CD4-positive, alpha-beta T cell (primary cell): ENCODE data around the gene TMEM213. TPM values are rescaled to one million over a fixed set of nuclear protein-coding genes. Genes with fewer than 3 reads are reported as not detected.
A peak's percentile ranks its signal among the peaks of the same experiment; 100 is the strongest.

Experiments used
- ATAC-seq: fragments of 200-7000 bp; cut with Tn5 transposase; one replicate; pipeline ENCODE4 v1.10.0; 2022; ENCODE audit warnings: mild to moderate bottlenecking; ENCODE audit not compliant: poor library complexity
- CTCF ChIA-PET: fragments of 350-600 bp; sonication (Branson Sonifier 250); formaldehyde crosslinking; loops from one replicate; lab custom pipeline; 2021; ENCODE audit warnings: antibody characterized with exemption, inconsistent platforms; lab: Charles Lee
- POLR2A ChIA-PET: fragments of 350-600 bp; sonication (Branson Sonifier 250); formaldehyde crosslinking; loops from one replicate; lab custom pipeline; 2021; ENCODE audit warnings: antibody characterized with exemption, inconsistent platforms; lab: Charles Lee
- DNase-seq, 14 experiments: peaks; one replicate each; pipeline ENCODE4 v3.0.0-alpha.2; 2013 to 2020; ENCODE audit warnings: mixed read lengths in 2 of 14
- H3K27ac ChIP-seq, 2 donors: one replicate each; pipeline versions ENCODE4 v1.5.1 to v1.7.0; 2013; ENCODE audit warnings: low read length in 2 of 2, low read depth in 1 of 2, mild to moderate bottlenecking in 1 of 2
- H3K27me3 ChIP-seq, 2 experiments: 1 replicate in 1 of 2; 2 replicates in 1 of 2; pipeline versions ENCODE4 v1.6.1 to v1.7.0; 2013; ENCODE audit warnings: low read length in 2 of 2, control low read depth in 1 of 2, mild to moderate bottlenecking in 1 of 2, moderate library complexity in 1 of 2; ENCODE audit not compliant: insufficient read depth in 2 of 2, control insufficient read depth in 1 of 2
- H3K36me3 ChIP-seq: one replicate; pipeline ENCODE4 v1.6.1; 2013; ENCODE audit warnings: low read length, control low read depth; ENCODE audit not compliant: insufficient read depth
- H3K4me1 ChIP-seq: one replicate; pipeline ENCODE4 v1.6.1; 2013; ENCODE audit warnings: low read length, control low read depth; ENCODE audit not compliant: insufficient read depth
- H3K4me3 ChIP-seq: one replicate; pipeline ENCODE4 v1.5.1; 2013; ENCODE audit warnings: mild to moderate bottlenecking, low read length, moderate library complexity
- H3K9me3 ChIP-seq, 2 experiments: 1 replicate in 1 of 2; 2 replicates in 1 of 2; pipeline versions ENCODE4 v1.6.1 to v1.7.0; 2013; ENCODE audit warnings: low read length in 2 of 2, mild to moderate bottlenecking in 2 of 2, control low read depth in 1 of 2, moderate library complexity in 1 of 2; ENCODE audit not compliant: control insufficient read depth in 1 of 2, insufficient read depth in 1 of 2
- H3K27ac Mint-ChIP-seq: one replicate; pipeline ENCODE4 v1.8.0; 2020; ENCODE audit warnings: mixed read lengths
- H3K27me3 Mint-ChIP-seq: one replicate; pipeline ENCODE4 v1.8.0; 2021; ENCODE audit warnings: mixed read lengths
- H3K36me3 Mint-ChIP-seq: one replicate; pipeline ENCODE4 v1.8.0; 2021; ENCODE audit warnings: low read depth, mixed read lengths
- H3K4me1 Mint-ChIP-seq: one replicate; pipeline ENCODE4 v1.8.0; 2021; ENCODE audit warnings: low read depth, mixed read lengths
- H3K4me3 Mint-ChIP-seq: one replicate; pipeline ENCODE4 v1.8.0; 2020; ENCODE audit warnings: mild to moderate bottlenecking, mixed read lengths
- H3K9me3 Mint-ChIP-seq: one replicate; pipeline ENCODE4 v1.8.0; 2020; ENCODE audit warnings: mixed read lengths
- CTCF ChIP-seq: fragments of 200-600 bp; IDR thresholded peaks from one replicate; pipeline ENCODE4 v1.8.0; 2022; ENCODE audit warnings: antibody characterized with exemption, mild to moderate bottlenecking
- intact Hi-C, 2 experiments: fragments of 100-400 bp; cut with DNase I in 1 of 2; cut with micrococcal nuclease in 1 of 2; formaldehyde crosslinking; loops; one replicate each; pipeline versions ENCODE4 v1.15.1 to v1.9.0; 2023 to 2025; cut with DNase I, micrococcal nuclease
- total RNA-seq, 174 experiments: library from RNA in 2 of 174; stranded (reverse) in 2 of 174; gene quantifications; one replicate each; pipeline ENCODE4 v1.2.3 and lab custom pipeline; 2021 to 2026

The TMEM213 gene
- total RNA-seq, 2 experiments from 2014 or later: not detected

GRCh38 chr7:138755842-138756590 is 41.8 kb upstream of the TMEM213 start:
- H3K4me3 Mint-ChIP-seq: no peak overlapping the region
- Histone ChIP-seq H3K4me3 (no peak overlapping the region), H3K27me3 (no peaks in the 10 kb centered on the region), H3K9me3 (peaks cover 0 to 7% of the 10 kb centered on the region in 2 experiments), H3K36me3 (no peaks in the 10 kb centered on the region), H3K27ac (no peak overlapping the region), H3K4me1 (peaks cover 31% of the 10 kb centered on the region)
- H3K27ac Mint-ChIP-seq: peak overlapping the region; percentile 76
- TF ChIP-seq CTCF: no peak
- DNase-seq (no peak), ATAC-seq (no peak)
- H3K36me3 Mint-ChIP-seq: no peaks in the 10 kb centered on the region
- intact Hi-C loops: loop anchor here (10.0 kb wide), 2 partner anchors 131 to 379 kb away; a partner anchor contains a TSS
- H3K4me1 Mint-ChIP-seq: peaks cover 43% of the 10 kb centered on the region
- H3K9me3 Mint-ChIP-seq: no peaks in the 10 kb centered on the region
- ChIA-PET CTCF (interaction anchor here (1.2 to 1.3 kb wide), 2 partner anchors 17 kb away, joined by 4 to 5 read pairs; no protein-coding TSS in a partner anchor), POLR2A (no interaction called here)
- H3K27me3 Mint-ChIP-seq: no peaks in the 10 kb centered on the region

DNA sequence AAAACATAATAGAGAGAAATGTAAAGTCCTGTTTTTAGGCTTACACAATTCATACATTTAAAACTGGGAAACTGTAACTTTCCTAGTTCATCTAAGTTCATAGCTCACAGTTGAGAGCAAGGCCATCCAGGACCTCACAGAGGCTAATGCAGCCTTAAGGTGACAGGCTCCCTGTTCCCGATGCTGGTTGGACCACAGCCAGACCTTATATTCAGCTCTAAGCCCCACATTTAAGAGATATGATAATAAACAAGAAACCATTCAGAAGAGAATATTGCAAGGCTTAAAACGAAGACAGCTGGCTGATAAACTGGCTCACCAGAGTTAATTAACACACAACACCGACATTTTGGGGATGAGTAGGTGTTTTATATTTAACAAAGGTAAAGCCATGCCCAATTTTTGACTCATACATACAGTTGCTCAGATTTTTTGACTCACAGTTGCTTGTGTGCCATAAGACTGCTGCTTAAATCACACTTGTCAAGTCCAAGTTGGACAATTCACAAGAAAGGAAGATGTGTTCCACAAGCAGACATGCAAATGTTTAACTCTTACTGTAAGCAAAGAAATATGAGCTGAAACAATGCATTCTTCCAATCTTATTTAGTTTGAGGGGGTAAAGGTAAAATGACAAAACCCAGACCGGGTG is 41.1 kb upstream of the TMEM213 start:
- POLR2A ChIA-PET: no interaction called here
- CTCF ChIA-PET: interaction anchor here (1.3 kb wide), 1 partner anchor 18 kb away, joined by 5 read pairs; no protein-coding TSS in a partner anchor
- no peaks in the 10 kb centered on the region for H3K36me3 ChIP-seq
- Mint-ChIP-seq H3K9me3 (no peaks in the 10 kb centered on the region), H3K27ac (peak overlapping the region; percentile 76), H3K4me1 (peaks cover 36% of the 10 kb centered on the region), H3K4me3 (no peak overlapping the region), H3K27me3 (no peaks in the 10 kb centered on the region), H3K36me3 (no peaks in the 10 kb centered on the region)
- intact Hi-C loops: loop anchor here (10.0 kb wide), 2 partner anchors 132 to 378 kb away; a partner anchor contains a TSS
- peaks cover 24% of the 10 kb centered on the region for H3K4me1 ChIP-seq
- ATAC-seq: no peak
- peaks cover 0 to 4% of the 10 kb centered on the region in 2 experiments for H3K9me3 ChIP-seq
- TF ChIP-seq CTCF: no peak
- H3K27ac ChIP-seq: no peak overlapping the region
- no peak for DNase-seq
- H3K27me3 ChIP-seq: no peaks in the 10 kb centered on the region
- H3K4me3 ChIP-seq: no peak overlapping the region

- intact Hi-C loops: no loop called here
- Histone ChIP-seq H3K27ac (no peak overlapping the region), H3K27me3 (no peaks in the 10 kb centered on the region), H3K4me1 (no peaks in the 10 kb centered on the region), H3K9me3 (no peaks in the 10 kb centered on the region), H3K36me3 (no peaks in the 10 kb centered on the region), H3K4me3 (no peak overlapping the region)
- Mint-ChIP-seq H3K36me3 (no peaks in the 10 kb centered on the region), H3K27me3 (no peaks in the 10 kb centered on the region), H3K4me3 (no peak overlapping the region), H3K9me3 (no peaks in the 10 kb centered on the region), H3K4me1 (no peaks in the 10 kb centered on the region), H3K27ac (no peak overlapping the region)
- no peak for TF ChIP-seq CTCF
- ATAC-seq (no peak), DNase-seq (no peak)
- ChIA-PET POLR2A (interaction anchor here (0.9 kb wide), 1 partner anchor 16 kb away, joined by 4 read pairs; no protein-coding TSS in a partner anchor), CTCF (no interaction called here)
Observed at GRCh38 chr7:138768241-138768640, 29.6 kb upstream of the TMEM213 start.
